ENCODE results near the gene AFTPH. TPM values are rescaled to one million over a fixed set of nuclear protein-coding genes. Genes with fewer than 3 reads are reported as not detected.

The AFTPH gene
- total RNA-seq, 1 experiment from 2014 or later: 18.8 TPM

DNA sequence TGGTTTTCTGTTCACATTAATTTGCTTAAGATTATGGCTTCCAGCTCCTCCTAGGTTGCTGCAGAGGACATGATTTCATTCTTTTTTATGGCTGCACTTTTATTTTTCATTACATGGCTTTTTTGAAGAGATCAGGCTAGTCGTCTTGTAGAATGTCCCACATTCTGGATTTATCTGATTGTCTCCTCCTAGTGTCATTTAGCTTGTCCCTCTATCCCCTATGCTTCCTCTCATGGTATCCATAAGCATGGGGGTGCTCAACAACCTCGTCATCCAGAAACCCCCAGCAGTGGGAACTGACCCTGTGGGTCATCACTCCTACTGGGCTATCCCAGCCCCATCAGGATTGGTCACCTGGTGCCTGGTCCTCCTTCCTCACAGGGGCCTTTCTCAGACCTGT, 80.0 kb downstream of the AFTPH start:
- H3K27me3 ChIP-seq (replicated peaks; ENCODE audit: insufficient read depth, low read depth, low read length, poor library complexity): no peaks in the 10 kb centered on the region
- CTCF ChIA-PET: no interaction called here
- POLR2A ChIA-PET (ENCODE audit: low non-redundant PET): no interaction called here

DNA sequence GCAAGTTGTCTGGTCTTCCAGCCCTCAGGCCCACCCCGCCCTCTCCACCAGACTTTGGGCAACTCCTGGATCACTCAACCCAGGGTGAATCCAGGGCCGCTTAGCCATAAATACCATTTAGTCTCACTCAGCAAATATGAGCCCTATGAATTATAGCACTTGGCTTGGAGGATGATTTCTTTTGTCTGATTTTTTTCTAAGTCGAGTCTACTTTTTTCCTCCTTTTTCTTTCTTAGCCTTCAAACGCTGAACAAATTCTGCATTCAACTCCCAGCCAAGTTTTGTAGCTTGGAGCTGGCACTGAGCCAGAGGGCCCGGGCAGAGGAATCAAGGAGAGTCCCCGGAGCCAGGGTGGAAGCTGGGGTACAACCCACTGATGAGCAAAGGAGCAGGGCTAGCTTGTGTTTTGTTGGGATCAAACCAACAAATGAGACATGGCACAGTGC, 80.9 kb downstream of the AFTPH start:
- ChIA-PET CTCF (no interaction called here), POLR2A (ENCODE audit: low non-redundant PET) (no interaction called here)
- no TSS peak for BruUV-seq (replicated peaks)
- no peak overlapping the region for H3K4me3 ChIP-seq (ENCODE audit: low read depth, low read length, poor library complexity, severe bottlenecking)
- TF ChIP-seq EZH2 (IDR thresholded peaks at IDR 0.05; ENCODE audit: borderline replicate concordance, low read depth, low read length, poor library complexity, severe bottlenecking): no peak
- TF ChIP-seq, protein P1, sequence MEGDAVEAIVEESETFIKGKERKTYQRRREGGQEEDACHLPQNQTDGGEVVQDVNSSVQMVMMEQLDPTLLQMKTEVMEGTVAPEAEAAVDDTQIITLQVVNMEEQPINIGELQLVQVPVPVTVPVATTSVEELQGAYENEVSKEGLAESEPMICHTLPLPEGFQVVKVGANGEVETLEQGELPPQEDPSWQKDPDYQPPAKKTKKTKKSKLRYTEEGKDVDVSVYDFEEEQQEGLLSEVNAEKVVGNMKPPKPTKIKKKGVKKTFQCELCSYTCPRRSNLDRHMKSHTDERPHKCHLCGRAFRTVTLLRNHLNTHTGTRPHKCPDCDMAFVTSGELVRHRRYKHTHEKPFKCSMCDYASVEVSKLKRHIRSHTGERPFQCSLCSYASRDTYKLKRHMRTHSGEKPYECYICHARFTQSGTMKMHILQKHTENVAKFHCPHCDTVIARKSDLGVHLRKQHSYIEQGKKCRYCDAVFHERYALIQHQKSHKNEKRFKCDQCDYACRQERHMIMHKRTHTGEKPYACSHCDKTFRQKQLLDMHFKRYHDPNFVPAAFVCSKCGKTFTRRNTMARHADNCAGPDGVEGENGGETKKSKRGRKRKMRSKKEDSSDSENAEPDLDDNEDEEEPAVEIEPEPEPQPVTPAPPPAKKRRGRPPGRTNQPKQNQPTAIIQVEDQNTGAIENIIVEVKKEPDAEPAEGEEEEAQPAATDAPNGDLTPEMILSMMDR (conservative IDR thresholded peaks at IDR 0.05; ENCODE audit: low read depth, low read length): no peak
- no peak for DNase-seq (ENCODE audit: low spot score)
- H3K36me3 ChIP-seq (ENCODE audit: insufficient read depth, low read length, poor library complexity, severe bottlenecking): no peaks in the 10 kb centered on the region
- intact Hi-C loops (cut with micrococcal nuclease; ENCODE audit: unreplicated experiment): no loop called here
- no peaks in the 10 kb centered on the region for H3K4me1 ChIP-seq (ENCODE audit: insufficient read depth, low read length, poor library complexity, severe bottlenecking)
- no peaks in the 10 kb centered on the region for H3K27me3 ChIP-seq (replicated peaks; ENCODE audit: insufficient read depth, low read depth, low read length, poor library complexity)
- H3K27ac ChIP-seq (ENCODE audit: low read depth, low read length, poor library complexity, severe bottlenecking): no peak overlapping the region
- no peaks in the 10 kb centered on the region for H3K9me3 ChIP-seq (ENCODE audit: low read depth, low read length, poor library complexity, severe bottlenecking)

More for the DNA sequence above, 80.0 kb downstream of the AFTPH start:
- intact Hi-C loops (cut with micrococcal nuclease; ENCODE audit: unreplicated experiment): no loop called here
- BruUV-seq (replicated peaks): no TSS peak
- Histone ChIP-seq H3K4me3 (ENCODE audit: low read depth, low read length, poor library complexity, severe bottlenecking) (no peak overlapping the region), H3K27ac (ENCODE audit: low read depth, low read length, poor library complexity, severe bottlenecking) (no peak overlapping the region), H3K36me3 (ENCODE audit: insufficient read depth, low read length, poor library complexity, severe bottlenecking) (no peaks in the 10 kb centered on the region), H3K9me3 (ENCODE audit: low read depth, low read length, poor library complexity, severe bottlenecking) (no peaks in the 10 kb centered on the region), H3K4me1 (ENCODE audit: insufficient read depth, low read length, poor library complexity, severe bottlenecking) (no peaks in the 10 kb centered on the region)
- DNase-seq (ENCODE audit: low spot score): no peak
- TF ChIP-seq, protein P1 (conservative IDR thresholded peaks at IDR 0.05; ENCODE audit: low read depth, low read length): no peak
- TF ChIP-seq EZH2 (IDR thresholded peaks at IDR 0.05; ENCODE audit: borderline replicate concordance, low read depth, low read length, poor library complexity, severe bottlenecking): no peak

GRCh38 chr2:64605991-64606478, 81.9 kb downstream of the AFTPH start:
- Histone ChIP-seq H3K4me3 (ENCODE audit: low read depth, low read length, poor library complexity, severe bottlenecking) (no peak overlapping the region), H3K27me3 (replicated peaks; ENCODE audit: insufficient read depth, low read depth, low read length, poor library complexity) (no peaks in the 10 kb centered on the region), H3K36me3 (ENCODE audit: insufficient read depth, low read length, poor library complexity, severe bottlenecking) (no peaks in the 10 kb centered on the region), H3K4me1 (ENCODE audit: insufficient read depth, low read length, poor library complexity, severe bottlenecking) (no peaks in the 10 kb centered on the region), H3K27ac (ENCODE audit: low read depth, low read length, poor library complexity, severe bottlenecking) (no peak overlapping the region), H3K9me3 (ENCODE audit: low read depth, low read length, poor library complexity, severe bottlenecking) (no peaks in the 10 kb centered on the region)
- DNase-seq (ENCODE audit: low spot score): no peak
- no TSS peak for BruUV-seq (replicated peaks)
- ChIA-PET POLR2A (ENCODE audit: low non-redundant PET) (no interaction called here), CTCF (no interaction called here)
- intact Hi-C loops (cut with micrococcal nuclease; ENCODE audit: unreplicated experiment): no loop called here
- TF ChIP-seq, protein P1 (conservative IDR thresholded peaks at IDR 0.05; ENCODE audit: low read depth, low read length): no peak
- TF ChIP-seq EZH2 (IDR thresholded peaks at IDR 0.05; ENCODE audit: borderline replicate concordance, low read depth, low read length, poor library complexity, severe bottlenecking): no peak
